Amniotic stem cell (primary cell): ENCODE data around the gene ZSWIM6.

Experiments used
- DNase-seq: peaks from one replicate; lab custom pipeline; 2025; lab: John Stamatoyannopoulos, UW

The ZSWIM6 gene

GRCh38 chr5:61591859-61592258, 259.8 kb downstream of the ZSWIM6 start:
- DNase-seq: no peak

GRCh38 chr5:61595426-61595825, 263.4 kb downstream of the ZSWIM6 start:
- no peak for DNase-seq
